Measurements from ENCODE around the gene LAMB4. TPM values are rescaled to one million over a fixed set of nuclear protein-coding genes. Genes with fewer than 3 reads are reported as not detected.

The LAMB4 gene
- total RNA-seq, 1 donor from 2014 or later: not detected

GRCh38 chr7:108091461-108091831 is 38.7 kb downstream of the LAMB4 start:
- TF ChIP-seq CTCF (IDR thresholded peaks at IDR 0.05): no peak
- Histone ChIP-seq H3K9me3 (no peaks in the 10 kb centered on the region), H3K27me3 (no peaks in the 10 kb centered on the region), H3K27ac (no peak overlapping the region), H3K4me3 (no peak overlapping the region), H3K4me1 (peaks cover 22% of the 10 kb centered on the region), H3K36me3 (no peaks in the 10 kb centered on the region)
- no peak for DNase-seq
- intact Hi-C loops (cut with DNase I): no loop called here
- ATAC-seq: no peak

- no peaks in the 10 kb centered on the region for H3K27me3 ChIP-seq
- H3K36me3 ChIP-seq: no peaks in the 10 kb centered on the region
- TF ChIP-seq CTCF (IDR thresholded peaks at IDR 0.05): no peak
- H3K4me3 ChIP-seq: no peak overlapping the region
- no peak overlapping the region for H3K27ac ChIP-seq
- no peaks in the 10 kb centered on the region for H3K9me3 ChIP-seq
- H3K4me1 ChIP-seq: peaks cover 21% of the 10 kb centered on the region
- ATAC-seq (no peak), DNase-seq (no peak)
- intact Hi-C loops (cut with DNase I): no loop called here
Observed at GRCh38 chr7:108090791-108091460, 39.2 kb downstream of the LAMB4 start.

- Histone ChIP-seq H3K36me3 (no peaks in the 10 kb centered on the region), H3K4me1 (peaks cover 7% of the 10 kb centered on the region), H3K9me3 (no peaks in the 10 kb centered on the region), H3K27ac (no peak overlapping the region), H3K27me3 (no peaks in the 10 kb centered on the region), H3K4me3 (no peak overlapping the region)
- DNase-seq: no peak
- no peak for TF ChIP-seq CTCF (IDR thresholded peaks at IDR 0.05)
- intact Hi-C loops (cut with DNase I): no loop called here
- no peak for ATAC-seq
Observed at GRCh38 chr7:108089381-108089780, 40.8 kb downstream of the LAMB4 start.

- no peak overlapping the region for H3K27ac ChIP-seq
- H3K27me3 ChIP-seq: no peaks in the 10 kb centered on the region
- DNase-seq (no peak), ATAC-seq (no peak)
- no peak for TF ChIP-seq CTCF (IDR thresholded peaks at IDR 0.05)
- H3K9me3 ChIP-seq: no peaks in the 10 kb centered on the region
- no peak overlapping the region for H3K4me3 ChIP-seq
- peaks cover 4% of the 10 kb centered on the region for H3K4me1 ChIP-seq
- no peaks in the 10 kb centered on the region for H3K36me3 ChIP-seq
- intact Hi-C loops (cut with DNase I): no loop called here
Observed at GRCh38 chr7:108088729-108089128, 41.4 kb downstream of the LAMB4 start.

- no peaks in the 10 kb centered on the region for H3K27me3 ChIP-seq
- no peaks in the 10 kb centered on the region for H3K4me1 ChIP-seq
- no peak overlapping the region for H3K4me3 ChIP-seq
- DNase-seq (no peak), ATAC-seq (no peak)
- no peak for TF ChIP-seq CTCF (IDR thresholded peaks at IDR 0.05)
- H3K27ac ChIP-seq: no peak overlapping the region
- H3K36me3 ChIP-seq: no peaks in the 10 kb centered on the region
- H3K9me3 ChIP-seq: no peaks in the 10 kb centered on the region
- intact Hi-C loops (cut with DNase I): no loop called here
Observed at GRCh38 chr7:108087778-108088177, 42.4 kb downstream of the LAMB4 start.

GRCh38 chr7:108086962-108087361 is 43.2 kb downstream of the LAMB4 start:
- no peak for DNase-seq
- Histone ChIP-seq H3K27ac (no peak overlapping the region), H3K4me3 (no peak overlapping the region), H3K27me3 (no peaks in the 10 kb centered on the region), H3K4me1 (no peaks in the 10 kb centered on the region), H3K9me3 (no peaks in the 10 kb centered on the region), H3K36me3 (no peaks in the 10 kb centered on the region)
- ATAC-seq: no peak
- intact Hi-C loops (cut with DNase I): no loop called here
- no peak for TF ChIP-seq CTCF (IDR thresholded peaks at IDR 0.05)
